H1 (cell line): Measurements from ENCODE around the gene LCN2. TPM values are rescaled to one million over a fixed set of nuclear protein-coding genes. Genes with fewer than 3 reads are reported as not detected.
A peak's percentile ranks its signal among the peaks of the same experiment; 100 is the strongest.

Experiments
- CTCF ChIA-PET: fragments of 300-600 bp; sonication (Branson Sonifier 250); formaldehyde crosslinking; loops from one replicate; lab custom pipeline; 2021; ENCODE audit not compliant: partially characterized antibody; lab: Charles Lee
- POLR2A ChIA-PET: fragments of 300-600 bp; sonication (Branson Sonifier 250); formaldehyde crosslinking; loops from one replicate; lab custom pipeline; 2021; ENCODE audit warnings: inconsistent platforms; ENCODE audit not compliant: partially characterized antibody; lab: Charles Lee
- DNase-seq, 2 experiments: peaks; one replicate each; pipeline versions ENCODE4 v3.0.0 to v3.0.0-alpha.2; 2010 to 2022; ENCODE audit warnings: low spot score in 2 of 2, low read depth in 1 of 2, mixed read lengths in 1 of 2
- FAIRE-seq: peaks from 2 replicates; lab custom pipeline; 2011; peaks lifted over from hg19 to GRCh38; lab: Jason Lieb, UNC
- H2AFZ ChIP-seq: 2 replicates; pipeline ENCODE4 v1.8.1; 2012; ENCODE audit warnings: low read length, inconsistent platforms
- H2AK5ac ChIP-seq: 2 replicates; pipeline ENCODE4 v1.6.1; 2013; ENCODE audit warnings: low read depth, low read length
- H2BK120ac ChIP-seq: replicated peaks from 2 replicates; pipeline ENCODE3; 2013; ENCODE audit warnings: low read depth, low read length, inconsistent platforms
- H2BK12ac ChIP-seq: 2 replicates; pipeline ENCODE4 v1.6.1; 2013; ENCODE audit warnings: low read depth, low read length
- H2BK15ac ChIP-seq: 2 replicates; pipeline ENCODE4 v1.6.1; 2013; ENCODE audit warnings: low read length
- H2BK20ac ChIP-seq: 2 replicates; pipeline ENCODE4 v1.6.1; 2013; ENCODE audit warnings: low read length
- H2BK5ac ChIP-seq: 2 replicates; pipeline ENCODE4 v1.6.1; 2013; ENCODE audit warnings: low read depth, low read length
- H3K14ac ChIP-seq: 2 replicates; pipeline ENCODE4 v1.6.1; 2013; ENCODE audit warnings: inconsistent platforms; ENCODE audit not compliant: insufficient read length
- H3K18ac ChIP-seq: 2 replicates; pipeline ENCODE4 v1.6.1; 2013; ENCODE audit warnings: low read length; ENCODE audit errors: extremely low read depth
- H3K23ac ChIP-seq: 2 replicates; pipeline ENCODE4 v1.6.1; 2013; ENCODE audit warnings: inconsistent platforms; ENCODE audit not compliant: insufficient read length
- H3K23me2 ChIP-seq: 2 replicates; pipeline ENCODE4 v1.6.1; 2013; ENCODE audit warnings: low read depth, low read length
- H3K27ac ChIP-seq: 2 replicates; pipeline ENCODE4 v1.6.1; 2011; ENCODE audit warnings: low read depth, low read length, inconsistent platforms
- H3K27me3 ChIP-seq, 4 experiments: replicated peaks in 1 of 4; 1 replicate in 1 of 4; 2 replicates in 3 of 4; pipeline versions ENCODE4 v1.6.1 to v1.8.1; 2011 to 2013; ENCODE audit warnings: low read length in 3 of 4, mild to moderate bottlenecking in 3 of 4, inconsistent platforms in 2 of 4, mixed read lengths in 2 of 4, moderate library complexity in 1 of 4; ENCODE audit not compliant: control insufficient read depth in 3 of 4, insufficient read depth in 3 of 4; ENCODE audit errors: extremely low read depth in 1 of 4
- H3K36me3 ChIP-seq, 4 experiments: 2 replicates each; pipeline versions ENCODE4 v1.6.1 to v1.8.1; 2011 to 2013; ENCODE audit warnings: mild to moderate bottlenecking in 4 of 4, low read length in 3 of 4, moderate library complexity in 2 of 4, control low read depth in 1 of 4, inconsistent platforms in 1 of 4; ENCODE audit not compliant: insufficient read depth in 4 of 4, control insufficient read depth in 2 of 4
- H3K4ac ChIP-seq: replicated peaks from 2 replicates; pipeline ENCODE3; 2013; ENCODE audit warnings: low read length, low read depth, mixed read lengths, inconsistent platforms; ENCODE audit not compliant: insufficient read length
- H3K4me1 ChIP-seq, 4 experiments: replicated peaks in 1 of 4; 1 replicate in 1 of 4; 2 replicates in 3 of 4; pipeline versions ENCODE4 v1.6.1 to v1.8.1; 2011 to 2013; ENCODE audit warnings: low read length in 3 of 4, inconsistent platforms in 2 of 4, mixed read lengths in 1 of 4; ENCODE audit not compliant: insufficient read depth in 4 of 4, control insufficient read depth in 3 of 4
- H3K4me2 ChIP-seq, 2 experiments: 2 replicates each; pipeline versions ENCODE4 v1.6.1 to v1.8.1; 2011 to 2013; ENCODE audit warnings: low read depth in 2 of 2, low read length in 2 of 2, control low read depth in 1 of 2, inconsistent platforms in 1 of 2, mild to moderate bottlenecking in 1 of 2; ENCODE audit not compliant: insufficient read depth in 1 of 2
- H3K4me3 ChIP-seq, 4 experiments: fragments of 200-600, 300-600 bp in 1 of 4; sonication (generic), shearing (Covaris generic), sonication (Bioruptor Twin) in 1 of 4; 2 replicates each; pipeline versions ENCODE4 v1.5.1 to v1.8.1; 2011 to 2016; ENCODE audit warnings: low read length in 4 of 4, low read depth in 3 of 4, control low read depth in 2 of 4, inconsistent platforms in 2 of 4, mild to moderate bottlenecking in 2 of 4, mixed read lengths in 1 of 4, moderate library complexity in 1 of 4; ENCODE audit not compliant: insufficient read depth in 2 of 4; ENCODE audit errors: extremely low read depth in 1 of 4
- H3K56ac ChIP-seq: replicated peaks from 2 replicates; pipeline ENCODE3; 2013; ENCODE audit warnings: low read depth, mild to moderate bottlenecking, mixed read lengths, low read length, inconsistent platforms; ENCODE audit not compliant: insufficient read length
- H3K79me1 ChIP-seq: 2 replicates; pipeline ENCODE4 v1.6.1; 2013; ENCODE audit warnings: low read depth, low read length, control low read depth
- H3K79me2 ChIP-seq, 2 experiments: 2 replicates each; pipeline versions ENCODE4 v1.6.1 to v1.8.1; 2012 to 2013; ENCODE audit warnings: low read length in 2 of 2, mild to moderate bottlenecking in 2 of 2, inconsistent platforms in 1 of 2; ENCODE audit not compliant: insufficient read depth in 2 of 2, control insufficient read depth in 1 of 2
- H3K9ac ChIP-seq, 4 experiments: replicated peaks in 1 of 4; 1 replicate in 1 of 4; 2 replicates in 3 of 4; pipeline versions ENCODE4 v1.6.1 to v1.8.1; 2011 to 2013; ENCODE audit warnings: low read depth in 3 of 4, low read length in 3 of 4, control low read depth in 2 of 4, mild to moderate bottlenecking in 2 of 4, moderate library complexity in 2 of 4, inconsistent platforms in 1 of 4; ENCODE audit errors: extremely low read depth in 1 of 4
- H3K9me3 ChIP-seq, 2 experiments: 2 replicates each; pipeline versions ENCODE4 v1.6.1 to v1.8.1; 2012 to 2013; ENCODE audit warnings: mild to moderate bottlenecking in 2 of 2, moderate library complexity in 2 of 2, control low read depth in 1 of 2, inconsistent platforms in 1 of 2, low read depth in 1 of 2, low read length in 1 of 2, mixed read lengths in 1 of 2; ENCODE audit not compliant: insufficient read depth in 2 of 2
- H4K20me1 ChIP-seq, 2 experiments: replicated peaks in 1 of 2; 2 replicates each; pipeline versions ENCODE3 to v1.8.1; 2011 to 2013; ENCODE audit warnings: inconsistent platforms in 2 of 2, low read length in 2 of 2, mild to moderate bottlenecking in 1 of 2; ENCODE audit not compliant: insufficient read depth in 2 of 2, control insufficient read depth in 1 of 2
- H4K5ac ChIP-seq: 2 replicates; pipeline ENCODE4 v1.6.1; 2013; ENCODE audit warnings: low read length, low read depth, mixed read lengths, inconsistent platforms; ENCODE audit not compliant: insufficient read length
- H4K8ac ChIP-seq: 2 replicates; pipeline ENCODE4 v1.8.0; 2013; ENCODE audit warnings: mild to moderate bottlenecking, moderate library complexity, low read length, inconsistent platforms; ENCODE audit not compliant: insufficient read depth; ENCODE audit errors: extremely low read depth
- H4K91ac ChIP-seq: replicated peaks from 2 replicates; pipeline ENCODE3; 2013; ENCODE audit warnings: low read length, mixed read lengths, inconsistent platforms; ENCODE audit not compliant: insufficient read length
- BACH1 ChIP-seq: IDR thresholded peaks from 2 replicates; pipeline ENCODE4 v1.6.1; 2012; ENCODE audit warnings: low read length, improper control_type of control experiment
- BRCA1 ChIP-seq: IDR thresholded peaks from 2 replicates; pipeline ENCODE4 v1.6.1; 2012; ENCODE audit warnings: low read depth, low read length, improper control_type of control experiment
- CBX5 ChIP-seq: fragments of 300-800, 300-1000 bp; sonication (generic); IDR thresholded peaks from 2 replicates; pipeline ENCODE4 v1.7.1; 2016; ENCODE audit warnings: antibody characterized with exemption, low read length, low read depth
- CEBPB ChIP-seq: IDR thresholded peaks from 2 replicates; pipeline ENCODE4 v1.6.1; 2012; ENCODE audit warnings: low read depth, low read length
- CHD1 ChIP-seq: IDR thresholded peaks from 2 replicates; pipeline ENCODE4 v1.6.1; 2012; ENCODE audit warnings: low read depth, low read length, improper control_type of control experiment
- NANOG ChIP-seq: IDR thresholded peaks from 2 replicates; pipeline ENCODE4 v1.6.1; 2011; ENCODE audit warnings: low read length, low read depth, mild to moderate bottlenecking, inconsistent platforms; ENCODE audit not compliant: insufficient read depth, poor library complexity, severe bottlenecking
- NRF1 ChIP-seq: IDR thresholded peaks from 2 replicates; pipeline ENCODE4 v1.6.1; 2011; ENCODE audit warnings: mild to moderate bottlenecking, low read depth, low read length, improper control_type of control experiment
- RBBP5 ChIP-seq: IDR thresholded peaks from 2 replicates; pipeline ENCODE4 v1.7.1; 2012; ENCODE audit warnings: low read depth, mild to moderate bottlenecking, inconsistent platforms, low read length, moderate library complexity, borderline replicate concordance
- RFX5 ChIP-seq: IDR thresholded peaks from 2 replicates; pipeline ENCODE4 v1.6.1; 2011; ENCODE audit warnings: low read depth, low read length, improper control_type of control experiment, borderline replicate concordance
- TCF12 ChIP-seq: IDR thresholded peaks from 2 replicates; pipeline ENCODE4 v1.6.1; 2011; ENCODE audit warnings: low read depth, mild to moderate bottlenecking, low read length
- WGBS, 2 experiments: shearing (Covaris generic) in 1 of 2; methylation state at CpG; one replicate each; pipeline versions ENCODE4 v1.1.6 to v1.1.7; 2013 to 2015; ENCODE audit warnings: low lambda C conversion rate in 2 of 2, mixed read lengths in 2 of 2, inconsistent platforms in 1 of 2, low coverage in 1 of 2, missing lambda C conversion rate in 1 of 2; ENCODE audit not compliant: insufficient replicate concordance in 2 of 2, insufficient coverage in 1 of 2, insufficient read length in 1 of 2; ENCODE audit errors: extremely low coverage in 1 of 2, missing lambda C conversion rate in 1 of 2; 5-methylcytosine and 5-hydroxymethylcytosine counted together
- long read RNA-seq, 2 experiments: library from RNA in 1 of 2; library from capped mRNA in 1 of 2; stranded (forward); transcript quantifications; one replicate each; pipeline ENCODE4 v2.0.0, GENCODE V29; 2021; ENCODE audit warnings: inconsistent platforms in 1 of 2
- polyA minus RNA-seq, 3 experiments: library from RNA; depleted of rRNA, polyadenylated mRNA; stranded (reverse); fragments of >200 nt; gene quantifications; 1 replicate in 2 of 3; 2 replicates in 1 of 3; pipeline ENCODE4 v1.2.3, GENCODE V29; 2011
- polyA plus RNA-seq, 7 experiments: library from polyadenylated mRNA; depleted of rRNA in 3 of 7; stranded (reverse) in 5 of 7; unstranded in 2 of 7; fragments of >200 nt in 5 of 7; fragments of 200-250 nt in 2 of 7; gene quantifications; 1 replicate in 5 of 7; 2 replicates in 1 of 7; 4 replicates in 1 of 7; pipeline versions ENCODE4 v1.2.1 to v1.2.3, GENCODE V29; 2011 to 2013; ENCODE audit warnings: missing spikeins in 2 of 7, mixed read lengths in 2 of 7
- total RNA-seq: library from RNA; stranded (reverse); fragmentation: NEBNext Ultra II Directional; extraction: Animal tissue kit (Norgen Biotek cat#: 25700); gene quantifications from 2 replicates; pipeline ENCODE4 v1.2.1, GENCODE V29; 2021

The LCN2 gene
- 1.1 and 1.4 TPM in 2 replicates for total RNA-seq
- 1.6 TPM in 2 replicates for polyA plus RNA-seq (2011; rRNA removed)
- polyA plus RNA-seq (2011; cell fraction: cytosol; rRNA removed), result 0.93 TPM
- 2.2 TPM for polyA plus RNA-seq (2011; cell fraction: nucleus; rRNA removed)
- polyA plus RNA-seq (2012, experiment 1 of 2), result 0.75 to 1.4 TPM (median 1.2 TPM) in 4 replicates
- 0.84 TPM for polyA plus RNA-seq (2012, experiment 2 of 2)
- 1.1 TPM for polyA plus RNA-seq (2013, experiment 1 of 2)
- 1.4 TPM for polyA plus RNA-seq (2013, experiment 2 of 2)
- polyA minus RNA-seq (2011; rRNA and poly(A)+ RNA removed), result not detected in 2 replicates
- not detected for polyA minus RNA-seq (2011; cell fraction: cytosol; rRNA and poly(A)+ RNA removed)
- polyA minus RNA-seq (2011; cell fraction: nucleus; rRNA and poly(A)+ RNA removed), result not detected
- long read RNA-seq, experiment 1, partial matches to known transcripts, result 0 of 1 reads
- long read RNA-seq, experiment 1, other reads (novel, unspliced or antisense), result 1 of 1 reads
- long read RNA-seq, experiment 2, result 0 reads

DNA sequence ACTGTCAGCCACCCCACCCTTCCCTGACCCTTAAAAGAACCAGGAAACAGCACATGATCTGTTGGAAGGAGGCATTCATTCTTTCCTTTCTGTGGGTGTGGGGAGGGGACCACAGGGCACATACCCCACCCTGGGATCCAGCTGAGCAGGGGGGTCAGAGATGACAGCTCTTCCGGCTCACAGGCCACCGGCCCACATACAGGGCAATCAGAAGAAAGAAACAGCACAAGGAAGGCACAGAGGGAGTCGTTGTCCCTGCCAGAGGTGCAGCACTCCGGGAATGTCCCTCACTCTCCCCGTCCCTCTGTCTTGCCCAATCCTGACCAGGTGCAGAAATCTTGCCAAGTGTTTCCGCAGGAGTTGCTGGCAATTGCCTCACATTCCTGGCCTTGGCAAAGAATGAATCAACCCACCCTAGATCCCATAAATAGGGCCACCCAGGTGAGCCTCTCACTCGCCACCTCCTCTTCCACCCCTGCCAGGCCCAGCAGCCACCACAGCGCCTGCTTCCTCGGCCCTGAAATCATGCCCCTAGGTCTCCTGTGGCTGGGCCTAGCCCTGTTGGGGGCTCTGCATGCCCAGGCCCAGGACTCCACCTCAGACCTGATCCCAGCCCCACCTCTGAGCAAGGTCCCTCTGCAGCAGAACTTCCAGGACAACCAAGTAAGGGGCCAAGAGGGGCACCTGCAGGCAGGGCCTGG is at the start of gene LCN2:
Gene LCN2, plus strand, starts transcription at position 453 of the 701 bp plus-strand sequence. Its CDS starts 73 bp downstream, at position 526.
- Histone ChIP-seq H3K4me1 (peaks cover 0 to 8% (median 3%) of the 10 kb centered on the region in 4 experiments; a peak in 5 of 7 replicates), H2BK12ac (peak within 1 kb of the TSS; percentile 50; the same call in 1 of the 2 replicates), H4K20me1 (no peaks in the 10 kb centered on the region), H2BK5ac (no peak within 1 kb of the TSS), H3K14ac (no peak within 1 kb of the TSS), H2BK120ac (no peak within 1 kb of the TSS), H3K4ac (no peak within 1 kb of the TSS), H3K23me2 (no peaks in the 10 kb centered on the region), H3K9me3 (no peaks in the 10 kb centered on the region), H3K23ac (no peak within 1 kb of the TSS), H3K79me1 (no peaks in the 10 kb centered on the region), H4K91ac (no peak within 1 kb of the TSS), H3K27ac (no peak within 1 kb of the TSS), H2AK5ac (peak within 1 kb of the TSS; percentile 8; the same call in 1 of the 2 replicates), H3K9ac (no peak within 1 kb of the TSS), H3K18ac (peak within 1 kb of the TSS; percentile 42; the same call in 1 of the 2 replicates), H3K79me2 (no peaks in the 10 kb centered on the region), H4K8ac (peak within 1 kb of the TSS; percentile 65), H2BK20ac (peak within 1 kb of the TSS; percentile 61; the same call in 1 of the 2 replicates), H4K5ac (no peak within 1 kb of the TSS), H2AFZ (peak within 1 kb of the TSS; percentile 93), H3K27me3 (no peaks in the 10 kb centered on the region; a peak in 2 of 7 replicates), H3K36me3 (no peaks in the 10 kb centered on the region), H3K56ac (no peak within 1 kb of the TSS), H2BK15ac (peak within 1 kb of the TSS; percentile 21), H3K4me2 (0 out of 4 replicates have a peak within 1 kb of the TSS, but pooled peaks of 1 of the 2 experiments have one; percentile 2), H3K4me3 (no peak within 1 kb of the TSS)
- FAIRE-seq (no peak), DNase-seq (no peak)
- ChIA-PET CTCF (interaction anchor here (0.6 to 6.1 kb wide), 5 partner anchors 10 to 557 kb away, joined by 3 to 74 read pairs (median 4); partner anchors contain the start of genes BBLN and PTGES2), POLR2A (interaction anchor here (0.7 to 2.5 kb wide), 3 partner anchors 11 to 551 kb away, joined by 3 to 18 read pairs (median 6); partner anchors contain the start of gene BBLN)
- WGBS, 2 experiments, result 91% methylated on average over 9 of the region's 9 CpGs; no CpG with 5 or more reads in 1 of the 2 experiments
- TF ChIP-seq BACH1, result no peak
- no peak for TF ChIP-seq RFX5
- TF ChIP-seq CHD1, result no peak
- no peak for TF ChIP-seq CEBPB
- no peak for TF ChIP-seq CBX5
- no peak for TF ChIP-seq TCF12
- no peak for TF ChIP-seq NANOG
- no peak for TF ChIP-seq BRCA1
- no peak for TF ChIP-seq RBBP5
- TF ChIP-seq NRF1, result no peak
